ENCODE measurements around the gene C9orf85.

The C9orf85 gene

DNA sequence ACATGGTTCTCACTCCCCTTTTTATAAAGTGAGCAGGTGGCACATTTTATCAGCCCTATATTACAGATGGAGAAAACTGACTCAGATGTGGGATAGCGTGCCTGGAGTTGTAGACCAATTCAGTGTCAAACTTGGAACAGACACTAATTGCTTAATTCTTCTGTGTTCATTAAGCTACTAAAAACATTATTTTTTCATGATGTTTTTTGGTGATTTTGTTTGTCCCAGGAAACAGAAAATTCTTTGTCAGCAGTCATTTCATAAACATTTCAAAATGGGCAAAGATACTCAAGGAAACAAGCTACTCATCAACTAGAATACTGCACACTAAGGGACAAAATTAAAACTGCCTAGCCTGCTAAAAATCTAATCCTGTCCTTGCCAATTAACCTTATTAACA is 2.6 kb upstream of the C9orf85 start:
- no peak for DNase-seq

DNA sequence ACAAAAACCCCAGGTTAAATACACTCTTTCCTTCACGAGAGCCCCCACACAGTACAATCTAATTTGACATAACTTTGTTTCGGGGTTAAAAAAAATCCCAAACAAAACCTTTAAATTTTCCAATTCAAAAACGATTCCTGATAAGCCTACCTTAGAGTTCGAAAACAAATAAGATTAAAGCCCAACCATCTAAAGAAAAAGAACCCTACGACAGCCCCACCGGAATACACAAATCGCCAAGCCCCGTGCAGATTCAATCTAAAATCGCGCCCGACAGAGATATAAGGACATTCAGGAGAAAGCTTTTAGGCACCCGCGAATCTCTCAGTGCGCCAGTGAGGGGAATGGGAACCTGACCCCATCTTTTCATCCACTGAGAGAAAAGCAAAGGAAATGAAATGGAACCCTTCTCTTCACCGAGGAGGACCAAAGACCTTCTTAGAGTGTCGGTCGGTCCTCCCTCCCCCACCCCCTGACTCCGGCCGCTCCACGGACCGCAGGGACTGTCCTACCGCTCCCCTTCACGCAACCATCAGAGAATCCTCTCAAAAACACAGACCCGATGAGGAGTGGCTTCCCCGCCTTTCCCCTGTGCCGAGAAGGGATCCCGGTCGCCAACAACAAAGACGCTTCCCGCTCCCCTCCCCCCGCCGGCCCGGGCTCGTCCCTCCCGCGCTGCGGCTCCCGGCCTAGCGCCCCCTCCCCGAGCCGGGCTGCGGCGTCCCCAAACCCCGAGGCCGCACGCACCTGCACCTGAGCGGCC is 1.4 kb upstream of the C9orf85 start:
- no peak for DNase-seq

DNA sequence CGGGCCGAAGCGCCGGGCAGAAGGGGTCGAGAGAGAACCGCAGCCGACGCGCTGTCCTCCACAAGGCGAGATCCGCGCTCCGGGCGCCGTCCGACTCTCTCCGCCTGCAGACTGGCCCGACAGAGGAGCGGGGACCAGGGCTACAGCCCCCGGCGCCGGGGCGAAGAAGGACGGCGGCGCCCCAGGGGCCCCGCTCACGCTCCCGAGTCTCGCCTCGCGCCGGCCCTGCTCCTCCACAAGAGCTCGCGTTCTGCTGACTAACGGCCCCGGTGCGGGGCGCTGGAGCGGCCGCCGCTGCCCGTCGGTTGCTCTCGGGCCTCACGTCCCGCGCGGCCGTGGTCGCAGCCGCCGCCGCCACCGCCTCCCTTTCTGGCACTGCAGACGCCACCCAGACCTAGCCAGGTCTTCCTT is 784 bp upstream of the C9orf85 start:
- no peak for DNase-seq

DNA sequence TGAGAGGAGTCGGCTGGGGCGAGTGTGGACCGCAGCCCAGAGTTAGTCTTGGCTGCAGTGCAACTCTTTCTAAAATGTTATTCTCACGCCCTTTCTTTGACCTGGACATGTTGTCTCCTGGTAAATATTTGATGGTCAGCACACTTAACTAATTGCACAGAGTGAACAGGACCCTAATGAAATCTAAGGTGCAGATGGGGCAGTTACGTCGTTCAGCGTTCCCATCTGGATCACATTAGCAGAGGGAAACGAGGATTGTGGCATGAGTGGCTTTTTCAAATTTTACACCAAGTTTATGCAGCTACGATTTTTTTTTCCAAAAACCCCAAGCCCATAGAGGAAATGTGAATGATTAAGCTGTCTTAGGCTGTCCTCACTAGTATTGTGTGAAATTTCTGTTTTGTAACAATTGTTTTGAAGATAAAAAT is 483 bp downstream of the C9orf85 start:
- DNase-seq, result no peak

DNA sequence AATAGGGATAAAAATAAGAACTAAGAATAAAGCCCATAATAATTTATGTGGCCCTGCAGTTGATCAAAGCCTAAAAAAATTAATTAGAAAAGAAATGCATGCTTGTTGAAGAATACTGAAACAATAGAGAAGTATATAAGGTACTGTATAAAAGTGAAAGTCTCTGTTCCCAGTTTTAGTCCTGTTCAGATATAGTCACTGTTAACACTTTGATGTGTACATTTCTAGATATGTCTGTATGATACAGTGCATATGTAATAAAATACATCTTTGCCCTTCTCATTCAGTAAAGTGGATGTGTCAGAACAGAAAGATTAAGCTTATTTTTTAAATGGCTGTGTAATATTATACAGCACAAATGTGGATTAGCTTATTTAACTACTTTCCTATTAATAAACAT is 4.1 kb downstream of the C9orf85 start:
- no peak for DNase-seq

DNA sequence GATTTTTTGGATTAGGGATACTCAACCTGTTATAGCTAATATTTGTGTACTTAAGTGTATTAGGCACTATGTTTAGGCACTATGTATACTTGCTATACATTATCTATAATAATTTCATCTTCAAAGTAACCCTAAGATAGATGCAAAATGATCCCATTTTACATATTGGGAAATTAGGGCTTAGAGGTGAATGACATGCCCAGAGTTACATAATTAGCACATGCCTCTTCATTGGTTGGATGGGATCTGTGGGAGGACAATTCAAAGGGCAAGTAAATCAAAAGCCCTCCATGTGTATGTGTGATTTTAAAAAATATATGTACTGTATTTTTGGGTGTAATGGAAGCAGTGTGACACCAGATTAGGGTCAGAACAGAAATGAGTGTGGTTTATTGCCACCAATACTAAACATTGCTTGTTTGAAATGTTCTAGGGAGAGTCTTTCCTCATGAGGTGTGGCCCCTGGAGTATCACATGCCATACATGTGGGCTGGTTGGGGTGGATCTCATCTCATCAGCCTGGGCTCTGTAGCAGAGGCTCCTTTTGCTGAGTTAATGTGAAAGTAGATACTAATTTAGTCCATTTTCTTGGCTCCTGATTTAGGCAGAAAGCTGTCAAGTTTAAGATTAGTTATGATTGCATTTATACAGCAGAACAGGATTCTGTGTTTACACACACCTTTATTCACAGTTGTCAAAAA is 5.5 kb downstream of the C9orf85 start:
- DNase-seq, result no peak

DNA sequence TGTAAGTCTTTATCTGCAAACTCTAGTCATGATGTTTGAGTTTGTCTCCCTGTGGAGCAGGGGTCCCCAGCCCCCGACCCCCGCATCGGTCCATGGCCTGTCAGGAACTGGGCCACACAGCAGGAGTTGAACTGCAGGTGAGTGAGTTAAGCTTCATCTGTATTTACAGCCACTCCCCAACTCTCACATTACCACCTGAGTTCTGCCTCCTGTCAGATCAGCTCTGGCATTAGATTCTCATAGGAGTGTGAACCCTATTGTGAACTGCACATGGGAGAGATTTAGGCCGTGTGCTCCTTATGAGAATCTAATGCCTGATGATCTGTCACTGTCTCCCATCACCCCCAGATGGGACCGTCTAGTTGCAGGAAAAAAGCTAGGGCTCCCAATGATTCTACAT is 7.0 kb downstream of the C9orf85 start:
- no peak for DNase-seq

DNA sequence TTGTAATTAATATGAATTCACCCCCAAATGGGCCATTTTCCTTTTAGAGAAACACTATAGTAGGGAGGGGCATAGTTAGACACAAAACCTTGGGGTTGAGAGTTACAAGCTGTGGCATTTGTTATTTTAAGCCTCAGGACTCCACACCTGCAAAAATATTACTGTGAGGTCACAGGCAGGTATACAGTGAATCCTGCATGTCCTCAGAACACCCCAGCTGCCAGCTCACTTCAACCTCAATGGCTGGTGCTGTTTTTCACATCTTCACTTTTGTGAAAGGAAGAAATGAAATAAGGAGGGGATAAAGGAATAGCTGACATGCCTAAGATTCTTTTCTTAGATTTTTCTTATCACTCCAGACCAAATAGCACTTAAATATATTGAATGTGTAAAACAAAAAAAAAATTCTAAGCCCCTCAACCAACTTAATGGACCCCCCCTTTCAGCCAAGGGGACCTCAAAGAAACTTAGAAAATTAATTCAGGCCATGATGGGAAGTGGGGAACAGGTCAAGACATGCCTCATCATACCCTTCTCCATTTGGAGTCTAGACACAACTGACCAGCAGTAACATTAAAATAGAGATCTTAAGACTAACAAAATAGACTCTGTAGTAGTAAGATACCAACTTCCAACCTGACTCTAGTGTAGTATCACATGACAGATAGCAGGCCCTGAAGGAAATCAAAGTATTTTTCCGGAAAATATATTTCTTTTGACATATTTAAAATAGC is 9.2 kb downstream of the C9orf85 start:
- no peak for DNase-seq

DNA sequence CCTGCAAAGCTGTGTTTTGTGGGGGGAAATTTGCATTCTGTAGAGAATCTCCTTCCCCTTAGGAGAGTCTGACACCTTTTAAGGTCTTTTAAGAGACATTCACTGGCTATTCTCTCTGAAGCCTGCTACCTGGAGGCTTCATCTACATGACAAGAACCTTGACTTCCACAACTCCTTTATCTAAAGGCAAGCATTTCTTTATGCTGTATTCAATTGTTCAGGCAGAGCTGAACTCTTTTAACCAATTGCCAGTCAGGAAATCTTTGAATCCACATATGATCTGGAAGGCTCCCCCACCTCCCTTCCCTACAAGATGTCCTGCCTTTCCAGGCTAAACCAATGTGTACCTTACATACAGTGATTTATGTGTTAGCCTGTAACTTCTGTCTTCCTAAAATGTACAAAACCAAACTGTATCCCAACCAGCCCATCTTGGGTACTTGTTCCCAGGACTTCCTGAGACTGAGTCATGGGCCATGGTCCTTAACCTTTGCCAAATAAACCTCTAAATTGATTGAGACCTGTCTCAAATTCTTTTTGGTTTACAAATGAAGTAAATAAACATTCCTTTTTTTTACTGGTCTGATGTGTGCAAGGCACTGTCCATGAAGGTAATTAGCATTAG is 9.9 kb downstream of the C9orf85 start:
- no peak for DNase-seq

DNA sequence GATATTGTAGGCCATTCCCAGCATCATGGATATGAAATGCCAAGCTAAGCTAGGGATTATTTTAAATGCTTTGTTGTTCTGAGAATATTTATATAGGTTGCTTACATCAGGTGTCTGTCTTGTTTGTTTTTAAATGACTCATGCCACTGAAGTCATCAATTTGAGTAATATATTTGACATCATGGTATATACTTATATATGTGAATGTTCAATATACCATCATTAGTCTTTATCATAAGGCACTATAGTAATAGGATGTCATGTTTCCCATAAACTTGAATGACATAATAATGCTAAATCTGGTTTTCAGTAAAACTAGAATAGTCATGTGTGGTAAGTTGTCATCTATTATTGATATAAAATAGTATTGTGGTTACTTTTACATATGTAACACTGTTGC is 13.1 kb downstream of the C9orf85 start:
- no peak for DNase-seq

DNA sequence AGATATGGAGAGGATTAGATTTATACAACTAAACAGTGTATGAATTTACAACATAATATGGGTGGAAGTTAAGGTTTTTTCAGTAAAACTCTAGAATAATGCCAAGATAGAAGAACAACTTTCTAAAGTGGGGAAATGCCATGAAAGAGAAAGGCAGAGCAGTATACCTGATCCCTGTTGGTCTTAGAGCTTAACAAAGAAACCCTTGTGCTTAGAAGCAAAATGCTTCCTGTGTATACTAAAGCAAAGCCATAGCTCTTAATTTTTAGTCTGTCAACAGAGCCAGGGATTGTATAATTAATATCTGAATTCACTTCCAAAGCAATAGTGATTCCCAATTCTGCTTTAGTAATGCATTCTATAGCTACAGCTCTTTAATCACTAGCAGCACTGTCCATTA is 14.4 kb downstream of the C9orf85 start:
- no peak for DNase-seq

DNA sequence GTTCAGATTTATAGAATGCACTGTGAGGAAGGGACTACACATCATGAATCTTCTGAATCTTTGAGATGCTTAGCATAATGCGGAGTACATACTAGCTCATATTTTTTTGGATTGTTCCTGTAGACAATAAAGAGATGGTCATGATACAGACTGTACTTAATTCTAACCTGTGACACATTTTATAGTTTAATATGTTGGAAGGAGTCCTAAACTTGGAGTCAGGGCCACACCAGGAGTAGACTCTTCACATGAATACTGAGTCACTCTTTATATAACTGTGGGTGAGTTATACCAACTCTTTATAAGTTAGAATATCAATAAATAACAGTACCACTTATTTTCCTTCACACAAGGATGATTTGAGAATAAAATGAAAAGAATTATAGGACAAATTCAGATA is 16.9 kb downstream of the C9orf85 start:
- DNase-seq, result no peak

DNA sequence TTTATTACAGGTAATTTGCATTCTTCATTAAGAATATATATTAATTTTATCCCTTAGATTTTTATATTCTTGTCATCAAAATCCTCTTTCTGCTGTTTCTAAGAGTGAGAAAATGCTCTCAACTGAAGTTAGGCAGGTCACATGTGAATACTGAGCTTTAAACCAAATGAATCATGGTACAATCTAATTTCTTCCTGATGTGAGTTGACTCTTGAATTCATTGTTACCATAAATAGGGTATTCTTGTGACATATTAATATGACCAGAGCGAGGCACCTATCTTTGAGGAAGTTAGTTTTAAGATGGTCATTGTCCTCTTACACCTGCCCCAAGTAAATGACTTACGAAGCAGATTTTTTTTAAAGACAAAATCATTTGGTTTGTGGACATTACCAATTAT is 17.4 kb downstream of the C9orf85 start:
- no peak for DNase-seq

DNA sequence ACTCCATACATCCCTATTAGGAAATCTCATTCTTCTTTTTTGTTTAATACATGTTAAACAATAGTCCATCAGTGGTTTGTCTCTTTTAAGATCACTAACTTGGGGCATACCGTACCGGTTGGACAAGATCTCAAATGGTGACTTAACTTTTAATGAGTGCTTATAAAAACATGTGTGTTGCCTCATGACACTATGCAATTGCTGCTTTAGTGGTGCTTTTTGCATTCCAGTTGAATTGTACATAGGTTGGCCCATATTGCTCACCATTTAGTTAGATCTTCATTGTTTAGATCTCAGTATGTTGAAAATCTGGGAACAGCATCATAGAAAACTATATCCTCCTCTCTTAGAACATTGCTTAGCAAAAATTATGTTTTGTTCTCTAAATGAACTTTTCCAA is 17.8 kb downstream of the C9orf85 start:
- DNase-seq, result no peak

DNA sequence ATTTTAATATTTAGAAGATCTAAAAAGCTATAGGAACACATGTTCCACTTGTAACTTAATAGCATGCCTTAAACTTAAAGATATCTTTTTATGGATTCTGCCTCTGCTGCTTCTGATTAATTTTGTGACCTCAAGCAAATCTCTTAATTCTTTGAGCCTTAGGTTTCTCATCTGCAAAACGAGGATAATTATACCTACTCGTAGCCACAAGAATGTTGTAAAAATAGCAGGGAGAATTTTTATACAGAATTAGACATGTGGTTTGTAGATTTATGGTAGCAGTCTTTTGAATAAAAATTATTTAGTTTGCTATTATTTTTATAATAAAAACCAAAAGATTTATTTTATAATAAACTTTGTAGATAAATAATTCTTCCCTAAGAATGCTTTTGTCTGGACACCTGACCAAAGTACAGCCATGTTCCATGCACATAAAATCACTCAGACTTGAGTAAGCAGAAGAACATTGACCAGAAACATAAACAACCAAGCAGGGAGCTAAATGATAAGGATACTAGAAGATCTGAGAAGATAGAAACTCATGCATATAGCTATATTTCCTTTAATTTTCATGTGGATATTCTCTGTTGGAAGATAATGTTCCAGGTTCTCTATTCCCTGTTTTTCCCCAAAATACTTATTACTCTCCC is 18.5 kb downstream of the C9orf85 start:
- DNase-seq, result no peak

DNA sequence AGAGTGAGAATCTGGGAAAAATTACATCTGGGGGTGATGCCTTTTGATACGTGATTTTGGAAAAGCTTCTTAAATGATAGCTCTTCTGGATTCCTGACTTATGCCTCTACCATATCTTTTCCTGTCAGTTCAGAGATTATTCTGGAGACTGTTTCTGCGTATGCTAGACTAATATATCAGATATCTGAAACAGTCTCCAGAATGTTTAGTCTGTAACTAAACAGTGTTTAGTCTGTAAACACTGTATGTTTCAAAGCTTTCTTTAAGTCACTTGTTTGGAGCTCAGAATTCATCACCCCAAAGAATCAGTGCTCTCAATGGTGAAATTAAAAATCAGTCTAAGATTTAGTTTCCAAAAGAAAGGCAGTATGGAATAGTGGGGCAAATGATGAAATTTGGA is 19.7 kb downstream of the C9orf85 start:
- DNase-seq, result no peak

DNA sequence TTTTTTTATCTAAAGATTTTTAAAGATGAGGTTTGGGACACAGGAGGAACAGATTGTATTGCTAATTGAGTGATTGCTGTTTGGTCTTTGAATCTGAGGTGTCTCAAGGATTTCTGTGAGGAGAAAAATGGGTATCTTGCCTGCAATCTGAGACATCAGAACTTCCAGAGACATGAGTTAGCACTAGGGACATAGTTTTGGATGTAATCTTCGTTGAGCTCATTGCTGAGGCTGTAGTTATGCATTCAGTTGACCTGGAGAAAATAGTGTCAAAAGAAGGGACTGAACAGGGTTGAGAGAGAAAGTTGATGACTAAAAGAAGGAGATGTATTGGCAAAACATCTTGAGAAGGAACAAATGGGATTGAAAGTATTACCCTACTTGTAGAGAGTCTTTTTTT is 24.6 kb downstream of the C9orf85 start:
- no peak for DNase-seq

DNA sequence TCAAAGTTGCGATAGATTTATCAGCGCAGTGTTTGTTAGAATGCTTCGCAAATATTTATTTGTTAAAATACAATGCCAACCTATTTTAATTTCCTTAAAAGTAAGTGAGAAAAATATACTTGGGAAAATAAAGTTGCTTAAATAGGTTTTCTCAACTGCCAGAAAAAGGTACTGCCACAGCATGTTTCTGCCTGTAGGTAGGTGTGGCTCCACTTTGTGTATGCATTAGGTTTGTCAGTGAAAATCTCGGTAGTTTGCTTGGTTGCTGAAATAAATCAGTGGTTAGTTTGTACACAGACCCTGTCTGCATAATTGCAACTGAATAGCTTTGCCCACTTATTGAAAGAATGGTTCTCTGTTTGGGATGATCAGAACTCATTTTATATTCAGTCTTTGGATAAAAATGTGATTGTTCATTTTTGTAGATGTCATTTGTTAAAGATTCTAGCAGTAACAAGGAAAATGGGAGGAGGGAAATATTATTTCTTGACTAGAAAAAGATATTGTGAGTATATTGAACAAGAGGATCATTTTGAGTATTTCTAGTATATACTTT is 25.7 kb downstream of the C9orf85 start:
- DNase-seq, result no peak

DNA sequence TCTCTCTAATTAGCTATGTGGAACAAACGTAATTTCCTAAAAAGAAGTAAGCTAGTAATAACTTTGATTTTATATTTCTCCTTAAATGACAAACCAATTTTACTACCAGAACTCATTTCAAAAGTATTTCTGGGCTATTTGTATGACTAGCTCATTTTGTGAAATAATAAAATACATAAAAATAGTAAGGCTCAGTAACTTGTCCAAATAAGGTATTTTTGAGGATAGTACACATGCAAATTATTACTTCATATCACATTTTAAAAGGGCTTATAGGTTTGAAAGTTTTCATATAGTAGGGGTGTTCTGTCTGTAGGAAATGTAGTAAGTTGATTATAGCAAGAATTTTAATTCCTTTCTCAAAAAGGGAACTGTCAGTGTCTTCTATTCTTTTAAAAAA is 26.5 kb downstream of the C9orf85 start:
- DNase-seq, result no peak

DNA sequence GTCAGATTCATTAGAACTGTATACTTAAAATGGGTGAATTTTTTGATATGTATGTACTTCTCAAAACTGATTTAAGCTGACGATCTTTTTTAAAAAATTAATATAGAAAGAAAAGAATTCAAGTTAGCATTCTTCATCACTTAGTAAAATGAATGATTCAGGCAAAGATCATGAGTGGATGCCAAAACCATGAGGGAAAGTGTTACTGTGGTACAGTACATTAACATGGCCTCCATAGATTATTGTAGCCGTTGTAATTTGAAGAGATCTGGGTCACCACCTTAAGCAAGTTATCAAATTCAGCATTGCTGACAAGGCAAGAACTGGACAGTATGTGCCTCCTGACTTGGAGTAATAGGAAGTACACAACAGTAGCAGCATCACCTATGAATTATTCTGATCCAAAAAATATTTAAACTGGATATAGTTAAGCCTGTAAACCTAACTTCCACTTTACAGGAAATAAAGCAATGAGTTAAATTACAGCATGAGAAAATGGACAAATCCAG is 29.7 kb downstream of the C9orf85 start:
- no peak for DNase-seq

DNA sequence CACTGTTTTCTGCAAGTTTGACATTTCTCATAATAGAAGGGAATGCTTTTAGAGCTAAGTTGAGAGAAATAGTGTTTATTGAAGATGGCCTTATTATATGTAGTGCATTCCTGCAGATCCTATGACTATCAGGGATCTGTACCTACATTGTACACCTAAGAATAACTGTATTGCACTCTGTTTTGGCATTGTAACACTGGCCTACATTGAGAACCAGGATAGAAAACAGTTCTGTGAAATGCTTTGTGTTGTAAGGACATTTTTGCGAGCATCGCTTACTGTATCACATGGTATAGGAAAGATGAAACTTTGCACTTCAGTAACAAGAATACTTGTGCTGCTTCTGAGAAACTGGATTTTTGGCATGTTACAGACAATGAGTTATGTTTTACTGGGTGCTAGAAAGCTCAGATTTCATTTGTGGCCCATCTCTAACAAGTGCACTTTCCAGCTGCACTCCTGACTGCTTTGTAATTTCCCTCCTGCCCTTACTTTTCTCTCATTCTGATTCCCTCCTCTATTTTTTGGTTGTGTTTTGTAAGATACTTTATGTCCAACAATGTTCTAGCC is 30.6 kb downstream of the C9orf85 start:
- DNase-seq, result no peak

DNA sequence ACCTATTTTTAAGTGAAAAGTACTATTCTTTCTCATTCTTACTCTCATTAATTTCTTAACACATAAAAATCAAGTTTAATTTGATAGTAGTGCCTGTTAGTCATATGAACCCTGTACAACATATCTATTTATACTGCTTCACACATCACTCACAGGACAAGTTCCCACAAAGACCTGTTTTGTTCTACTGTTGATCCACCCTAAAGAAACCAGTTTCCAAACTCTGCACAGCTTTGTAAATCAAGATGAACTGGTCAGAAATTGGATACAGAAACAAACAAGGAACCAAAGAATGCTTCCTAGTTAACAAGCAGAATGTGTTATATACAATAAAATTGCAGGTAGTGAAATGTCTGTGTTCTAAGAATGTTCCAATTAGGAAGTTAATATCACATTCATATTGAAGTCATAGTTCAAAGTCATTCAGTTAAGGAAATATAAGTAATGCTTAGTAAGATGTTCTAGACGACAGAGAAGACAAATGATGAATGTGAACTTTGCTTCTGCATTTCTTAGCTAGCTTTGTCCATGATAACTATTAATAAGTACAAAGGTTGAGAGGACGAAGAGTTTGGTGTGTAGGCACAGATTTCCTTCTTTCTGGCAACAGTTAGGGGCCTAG is 33.4 kb downstream of the C9orf85 start:
- DNase-seq, result no peak

All from GOT3 (cell line).